Measurements from ENCODE around the gene FBN2.

Gene FBN2

DNA sequence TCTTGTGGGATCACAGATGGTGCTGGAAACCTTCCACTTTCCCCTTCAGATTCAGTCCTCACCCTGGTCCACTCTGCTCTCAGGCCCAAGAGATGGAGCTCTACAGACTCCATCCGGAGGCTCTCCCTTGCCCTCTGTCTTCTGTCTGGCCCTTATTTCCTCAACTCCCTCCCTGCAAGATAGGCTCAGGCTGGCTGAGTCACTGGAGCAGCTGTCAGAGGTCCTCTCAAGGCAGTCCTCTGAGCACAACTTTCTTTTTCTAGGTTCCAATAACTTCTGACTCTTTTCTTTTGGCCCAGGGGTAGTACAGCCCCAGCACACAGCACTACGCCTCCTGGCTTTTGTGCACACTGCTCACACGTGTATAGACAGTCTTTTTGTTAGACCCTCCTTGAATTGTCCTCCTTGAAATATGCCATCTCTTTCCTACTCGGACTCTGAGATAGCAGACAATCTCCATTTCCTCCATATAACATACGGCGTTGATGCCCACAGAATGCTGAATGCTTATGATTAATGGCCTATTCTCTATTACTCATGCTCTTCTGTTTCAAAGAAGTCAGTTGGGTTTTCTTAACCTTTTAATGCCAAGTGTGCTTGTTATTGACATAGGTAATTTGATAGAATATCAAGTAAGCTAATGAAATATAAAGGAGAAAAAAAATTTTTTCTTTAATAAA, 261.4 kb downstream of the FBN2 start:
- no peak overlapping the region for H3K27ac ChIP-seq (ENCODE audit: low read depth, low read length)
- no peaks in the 10 kb centered on the region for H3K9me3 ChIP-seq (ENCODE audit: control insufficient read depth, insufficient read depth, low read length)
- no peaks in the 10 kb centered on the region for H3K27me3 ChIP-seq (ENCODE audit: control insufficient read depth, insufficient read depth, low read length)
- no peak overlapping the region for H3K4me3 ChIP-seq (ENCODE audit: low read depth, low read length)
- H3K36me3 ChIP-seq (ENCODE audit: control insufficient read depth, insufficient read depth, low read length): 0 out of 2 replicates have a peak, but pooled peaks cover 6% of the 10 kb centered on the region
- H3K9ac ChIP-seq (ENCODE audit: low read depth, low read length): no peak overlapping the region
- no peaks in the 10 kb centered on the region for H3K4me1 ChIP-seq (ENCODE audit: control insufficient read depth, insufficient read depth, low read length)

DNA sequence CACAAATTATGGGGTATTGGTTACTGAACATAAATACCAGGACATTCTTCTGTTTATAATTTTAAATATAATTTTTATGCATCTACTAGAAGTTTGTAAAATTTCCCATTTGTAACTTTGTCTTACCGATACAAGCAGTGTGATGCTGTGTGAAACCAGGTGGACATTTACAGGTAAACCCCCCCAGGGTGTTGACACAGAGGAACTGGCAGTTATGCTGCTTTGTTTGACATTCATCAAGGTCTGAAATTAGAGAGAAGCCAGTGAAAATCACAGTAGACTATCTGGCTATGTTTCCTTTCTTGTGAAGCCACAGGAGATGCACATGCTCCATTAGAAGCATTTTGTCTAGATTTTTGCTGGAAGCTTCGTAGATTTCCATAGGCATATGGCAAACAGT, 263.6 kb downstream of the FBN2 start:
- Histone ChIP-seq H3K27me3 (ENCODE audit: control insufficient read depth, insufficient read depth, low read length) (no peaks in the 10 kb centered on the region), H3K4me1 (ENCODE audit: control insufficient read depth, insufficient read depth, low read length) (peaks cover 3% of the 10 kb centered on the region; the same call in 1 of the 2 replicates), H3K36me3 (ENCODE audit: control insufficient read depth, insufficient read depth, low read length) (0 out of 2 replicates have a peak, but pooled peaks cover 6% of the 10 kb centered on the region), H3K27ac (ENCODE audit: low read depth, low read length) (no peak overlapping the region), H3K9ac (ENCODE audit: low read depth, low read length) (no peak overlapping the region), H3K4me3 (ENCODE audit: low read depth, low read length) (no peak overlapping the region), H3K9me3 (ENCODE audit: control insufficient read depth, insufficient read depth, low read length) (no peaks in the 10 kb centered on the region)

DNA sequence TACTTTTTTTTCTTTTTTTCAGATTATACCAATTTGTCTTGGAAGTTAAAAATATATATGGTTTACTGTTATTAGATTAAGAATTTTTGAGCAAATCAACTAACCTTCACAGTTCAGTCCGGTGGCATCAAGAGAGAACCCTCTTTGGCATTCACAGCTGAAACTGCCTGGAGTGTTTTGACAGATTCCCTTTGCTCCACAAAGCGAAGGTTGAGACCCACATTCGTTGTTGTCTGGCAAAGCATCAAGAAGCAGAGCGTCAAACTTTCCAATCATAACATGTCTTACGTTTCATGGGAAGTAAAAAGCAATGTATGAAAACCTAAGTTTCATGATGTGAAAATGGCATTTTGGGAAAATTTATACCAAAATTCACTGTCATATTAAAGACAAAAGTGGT, 264.3 kb downstream of the FBN2 start:
- H3K27me3 ChIP-seq (ENCODE audit: control insufficient read depth, insufficient read depth, low read length): no peaks in the 10 kb centered on the region
- no peak overlapping the region for H3K4me3 ChIP-seq (ENCODE audit: low read depth, low read length)
- no peak overlapping the region for H3K9ac ChIP-seq (ENCODE audit: low read depth, low read length)
- H3K9me3 ChIP-seq (ENCODE audit: control insufficient read depth, insufficient read depth, low read length): no peaks in the 10 kb centered on the region
- no peak overlapping the region for H3K27ac ChIP-seq (ENCODE audit: low read depth, low read length)
- H3K4me1 ChIP-seq (ENCODE audit: control insufficient read depth, insufficient read depth, low read length): peaks cover 3% of the 10 kb centered on the region; the same call in 1 of the 2 replicates
- 0 out of 2 replicates have a peak, but pooled peaks cover 6% of the 10 kb centered on the region for H3K36me3 ChIP-seq (ENCODE audit: control insufficient read depth, insufficient read depth, low read length)

DNA sequence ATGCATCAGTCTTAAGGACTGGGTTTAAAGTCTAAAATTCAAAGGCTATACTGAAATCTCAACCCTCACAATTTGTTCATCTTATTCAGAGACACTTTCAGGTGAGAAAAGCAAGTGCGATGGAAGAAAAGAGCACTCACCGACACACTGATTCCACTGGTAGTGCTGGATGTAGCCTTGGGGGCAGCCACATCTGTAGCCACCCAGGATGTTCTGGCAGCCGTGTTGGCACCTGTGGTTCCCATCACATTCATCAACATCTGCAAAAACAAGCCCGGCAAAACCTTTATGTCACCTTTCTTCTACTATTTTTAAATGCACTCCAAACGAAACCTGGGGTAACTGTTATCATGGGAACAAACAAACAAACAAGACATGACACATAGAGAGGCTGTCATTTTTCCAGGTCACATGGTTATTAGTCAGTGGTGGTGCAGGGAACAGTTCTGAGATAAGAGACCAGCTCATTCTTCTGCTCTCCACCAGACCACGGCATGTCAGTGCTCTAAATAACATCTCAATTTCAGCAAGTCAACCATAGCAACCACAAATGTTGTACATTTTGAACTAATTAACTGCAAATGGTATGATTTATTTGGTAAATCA, 266.1 kb downstream of the FBN2 start:
- H3K36me3 ChIP-seq (ENCODE audit: control insufficient read depth, insufficient read depth, low read length): no peaks in the 10 kb centered on the region
- H3K27ac ChIP-seq (ENCODE audit: low read depth, low read length): no peak overlapping the region
- H3K9me3 ChIP-seq (ENCODE audit: control insufficient read depth, insufficient read depth, low read length): no peaks in the 10 kb centered on the region
- H3K9ac ChIP-seq (ENCODE audit: low read depth, low read length): no peak overlapping the region
- no peaks in the 10 kb centered on the region for H3K27me3 ChIP-seq (ENCODE audit: control insufficient read depth, insufficient read depth, low read length)
- H3K4me1 ChIP-seq (ENCODE audit: control insufficient read depth, insufficient read depth, low read length): peaks cover 3% of the 10 kb centered on the region; the same call in 1 of the 2 replicates
- H3K4me3 ChIP-seq (ENCODE audit: low read depth, low read length): no peak overlapping the region

DNA sequence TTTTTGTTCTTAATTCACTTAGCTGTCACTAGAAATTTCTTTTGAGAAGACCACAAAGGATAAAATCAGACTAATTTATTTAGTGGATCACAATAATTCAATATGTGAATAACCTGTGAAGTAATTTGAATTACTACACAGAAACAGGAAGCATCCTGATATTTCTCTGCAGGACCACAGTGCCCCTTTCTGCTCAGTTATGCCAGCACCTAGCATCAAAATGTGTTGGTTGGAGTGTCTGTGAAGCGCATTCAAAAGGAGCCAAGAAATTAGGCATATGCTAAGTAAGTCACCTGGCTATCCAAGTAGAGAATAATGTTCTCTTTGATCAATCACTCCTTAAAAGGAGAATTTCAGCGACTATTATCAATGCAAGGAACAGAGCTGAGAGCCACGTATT, 267.0 kb downstream of the FBN2 start:
- Histone ChIP-seq H3K9ac (ENCODE audit: low read depth, low read length) (no peak overlapping the region), H3K27ac (ENCODE audit: low read depth, low read length) (no peak overlapping the region), H3K4me1 (ENCODE audit: control insufficient read depth, insufficient read depth, low read length) (peaks cover 3% of the 10 kb centered on the region; the same call in 1 of the 2 replicates), H3K36me3 (ENCODE audit: control insufficient read depth, insufficient read depth, low read length) (no peaks in the 10 kb centered on the region), H3K27me3 (ENCODE audit: control insufficient read depth, insufficient read depth, low read length) (no peaks in the 10 kb centered on the region), H3K4me3 (ENCODE audit: low read depth, low read length) (no peak overlapping the region), H3K9me3 (ENCODE audit: control insufficient read depth, insufficient read depth, low read length) (no peaks in the 10 kb centered on the region)

DNA sequence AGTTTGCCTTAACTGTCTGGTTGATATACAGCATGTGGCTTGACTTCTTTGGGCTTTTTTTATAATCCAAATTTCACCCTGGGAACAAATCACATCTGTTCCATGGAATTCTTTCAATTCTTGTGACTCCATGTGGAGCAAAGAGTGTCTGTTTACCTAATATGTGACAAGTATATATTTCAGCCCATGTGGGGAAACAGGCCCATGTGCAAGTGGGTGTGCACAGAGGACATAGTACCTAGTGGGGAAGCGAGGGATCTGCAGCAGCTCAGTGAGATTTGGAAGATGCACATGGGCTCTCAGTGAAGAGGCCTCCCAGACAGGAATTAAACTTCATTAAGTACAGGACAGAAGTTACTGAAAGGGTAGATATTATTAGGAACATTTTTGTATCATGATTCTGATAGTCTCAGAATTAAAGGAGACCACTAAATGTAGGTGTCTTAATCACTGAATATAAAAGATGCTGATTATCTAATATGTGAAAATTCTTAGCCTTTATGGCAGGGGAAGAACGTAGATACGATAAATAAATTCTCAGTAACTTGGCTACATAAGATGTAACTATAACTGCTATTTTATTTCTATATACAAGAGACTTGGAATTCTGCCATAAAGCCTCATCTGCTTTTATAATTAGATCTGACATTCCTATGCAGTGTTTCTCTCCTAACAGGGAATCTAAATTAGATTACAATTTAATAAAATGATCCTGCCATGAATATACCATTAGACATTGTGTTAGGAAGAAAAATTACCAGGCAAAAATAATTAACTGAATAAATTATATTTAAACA, 273.3 kb downstream of the FBN2 start:
- Histone ChIP-seq H3K27me3 (ENCODE audit: control insufficient read depth, insufficient read depth, low read length) (no peaks in the 10 kb centered on the region), H3K4me1 (ENCODE audit: control insufficient read depth, insufficient read depth, low read length) (no peaks in the 10 kb centered on the region), H3K4me3 (ENCODE audit: low read depth, low read length) (no peak overlapping the region), H3K9me3 (ENCODE audit: control insufficient read depth, insufficient read depth, low read length) (no peaks in the 10 kb centered on the region), H3K27ac (ENCODE audit: low read depth, low read length) (no peak overlapping the region), H3K36me3 (ENCODE audit: control insufficient read depth, insufficient read depth, low read length) (no peaks in the 10 kb centered on the region), H3K9ac (ENCODE audit: low read depth, low read length) (no peak overlapping the region)

DNA sequence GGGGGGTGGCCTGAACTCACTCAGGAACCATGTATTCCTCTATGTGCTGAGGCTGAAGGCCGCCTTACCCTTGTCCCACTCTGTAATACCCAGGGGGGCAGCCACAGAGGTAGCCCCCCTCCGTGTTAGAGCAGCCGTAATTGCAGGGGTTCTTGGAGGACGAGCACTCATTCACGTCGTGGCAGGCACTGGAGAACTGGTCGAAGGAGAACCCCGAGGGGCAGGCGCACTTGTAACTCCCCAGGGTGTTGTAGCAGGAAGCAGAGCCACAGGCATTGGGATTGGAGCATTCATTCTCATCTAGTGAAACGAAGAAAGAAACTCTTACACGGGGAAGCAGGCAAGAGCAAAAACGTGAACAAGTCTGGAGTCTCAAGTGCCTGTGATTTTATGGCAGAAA, 274.7 kb downstream of the FBN2 start:
- H3K36me3 ChIP-seq (ENCODE audit: control insufficient read depth, insufficient read depth, low read length): no peaks in the 10 kb centered on the region
- H3K9ac ChIP-seq (ENCODE audit: low read depth, low read length): no peak overlapping the region
- no peaks in the 10 kb centered on the region for H3K9me3 ChIP-seq (ENCODE audit: control insufficient read depth, insufficient read depth, low read length)
- H3K27ac ChIP-seq (ENCODE audit: low read depth, low read length): no peak overlapping the region
- H3K4me1 ChIP-seq (ENCODE audit: control insufficient read depth, insufficient read depth, low read length): no peaks in the 10 kb centered on the region
- no peak overlapping the region for H3K4me3 ChIP-seq (ENCODE audit: low read depth, low read length)
- no peaks in the 10 kb centered on the region for H3K27me3 ChIP-seq (ENCODE audit: control insufficient read depth, insufficient read depth, low read length)

DNA sequence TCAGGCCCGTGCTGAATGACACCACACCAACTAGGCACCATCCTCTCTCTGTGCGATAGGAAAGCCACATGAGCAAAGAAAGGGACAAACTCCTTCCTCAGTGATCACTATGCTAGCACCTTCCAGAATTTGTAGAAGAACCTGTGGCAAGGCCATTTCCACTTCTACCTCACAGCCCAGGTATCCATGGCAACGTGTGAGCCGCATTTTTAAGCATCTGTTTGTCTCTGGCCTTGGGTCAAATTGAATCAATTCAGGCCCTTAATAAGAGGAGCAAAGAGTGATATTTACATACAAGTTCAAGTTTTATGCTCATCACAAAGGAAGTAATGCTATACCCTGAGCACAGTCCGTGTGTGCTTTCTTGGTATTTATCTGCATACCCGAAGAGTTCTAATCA, 275.1 kb downstream of the FBN2 start:
- Histone ChIP-seq H3K4me3 (ENCODE audit: low read depth, low read length) (no peak overlapping the region), H3K27ac (ENCODE audit: low read depth, low read length) (no peak overlapping the region)

DNA sequence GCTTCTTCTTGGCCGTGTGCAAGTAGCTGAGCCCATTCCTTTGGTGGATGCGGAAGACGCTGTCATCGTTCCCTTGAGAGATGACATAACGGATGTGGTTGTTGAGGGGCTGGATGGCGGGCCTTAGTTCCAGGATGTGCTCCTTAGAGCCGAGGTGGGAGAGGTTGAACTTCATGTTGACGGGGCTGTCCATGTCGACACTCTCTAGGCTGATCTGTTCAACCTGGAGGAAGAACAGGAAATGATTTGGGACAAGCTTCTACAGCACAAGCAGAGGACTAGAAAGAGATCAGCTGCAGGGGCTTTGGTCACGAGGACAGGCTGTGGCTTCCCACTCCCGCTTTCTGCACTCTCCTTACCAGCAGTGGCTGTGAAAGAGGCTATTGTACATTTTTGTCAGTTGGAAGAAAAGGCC, 278.4 kb downstream of the FBN2 start:
- no peaks in the 10 kb centered on the region for H3K36me3 ChIP-seq (ENCODE audit: control insufficient read depth, insufficient read depth, low read length)
- no peaks in the 10 kb centered on the region for H3K9me3 ChIP-seq (ENCODE audit: control insufficient read depth, insufficient read depth, low read length)
- no peak overlapping the region for H3K9ac ChIP-seq (ENCODE audit: low read depth, low read length)

More for the DNA sequence above, 275.1 kb downstream of the FBN2 start:
- H3K36me3 ChIP-seq (ENCODE audit: control insufficient read depth, insufficient read depth, low read length): no peaks in the 10 kb centered on the region
- no peak overlapping the region for H3K9ac ChIP-seq (ENCODE audit: low read depth, low read length)
- no peaks in the 10 kb centered on the region for H3K27me3 ChIP-seq (ENCODE audit: control insufficient read depth, insufficient read depth, low read length)
- H3K4me1 ChIP-seq (ENCODE audit: control insufficient read depth, insufficient read depth, low read length): no peaks in the 10 kb centered on the region
- no peaks in the 10 kb centered on the region for H3K9me3 ChIP-seq (ENCODE audit: control insufficient read depth, insufficient read depth, low read length)

DNA sequence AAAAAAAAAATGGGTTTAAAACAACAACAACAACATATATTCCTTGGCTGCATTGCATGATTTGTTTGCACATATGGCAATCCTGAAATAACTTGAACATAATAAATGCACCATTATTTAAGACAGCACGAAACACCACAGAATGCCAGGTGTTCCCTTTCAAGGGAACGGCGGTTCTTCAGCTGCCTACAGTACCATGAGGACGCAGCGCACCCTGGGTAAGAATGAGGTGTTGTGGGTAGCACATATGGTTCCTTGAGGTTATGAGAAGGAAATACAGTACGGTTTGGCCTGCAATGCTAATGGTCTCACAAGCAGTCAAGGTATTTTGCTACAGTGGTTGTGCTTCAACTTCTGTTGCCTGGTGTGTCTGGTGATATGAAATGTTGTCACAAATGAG, 279.7 kb downstream of the FBN2 start:
- Histone ChIP-seq H3K27ac (ENCODE audit: low read depth, low read length) (no peak overlapping the region), H3K4me1 (ENCODE audit: control insufficient read depth, insufficient read depth, low read length) (no peaks in the 10 kb centered on the region), H3K27me3 (ENCODE audit: control insufficient read depth, insufficient read depth, low read length) (no peaks in the 10 kb centered on the region), H3K9ac (ENCODE audit: low read depth, low read length) (no peak overlapping the region), H3K36me3 (ENCODE audit: control insufficient read depth, insufficient read depth, low read length) (no peaks in the 10 kb centered on the region), H3K9me3 (ENCODE audit: control insufficient read depth, insufficient read depth, low read length) (no peaks in the 10 kb centered on the region), H3K4me3 (ENCODE audit: low read depth, low read length) (no peak overlapping the region)

More for the DNA sequence above, 278.4 kb downstream of the FBN2 start:
- no peak overlapping the region for H3K27ac ChIP-seq (ENCODE audit: low read depth, low read length)
- H3K4me3 ChIP-seq (ENCODE audit: low read depth, low read length): no peak overlapping the region
- H3K4me1 ChIP-seq (ENCODE audit: control insufficient read depth, insufficient read depth, low read length): no peaks in the 10 kb centered on the region
- H3K27me3 ChIP-seq (ENCODE audit: control insufficient read depth, insufficient read depth, low read length): no peaks in the 10 kb centered on the region

DNA sequence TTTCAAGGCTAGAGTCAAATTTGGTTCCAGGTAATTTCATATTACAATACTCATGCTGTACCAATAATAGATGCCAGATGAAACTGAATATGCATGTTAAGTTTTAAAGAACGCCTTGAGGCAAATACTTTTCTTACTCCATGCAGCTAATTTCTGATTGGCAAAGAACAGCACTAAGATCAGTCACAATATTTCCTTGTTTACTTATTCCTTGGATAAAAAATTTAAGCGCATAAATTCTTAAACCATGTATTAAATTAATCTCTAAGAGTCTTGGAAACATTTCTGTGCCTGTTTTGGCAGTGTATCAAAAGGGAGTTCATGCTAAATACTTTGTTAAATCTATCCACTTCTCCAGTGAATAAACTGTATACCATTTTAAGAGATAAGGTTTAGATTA, 281.0 kb downstream of the FBN2 start:
- Histone ChIP-seq H3K27ac (ENCODE audit: low read depth, low read length) (no peak overlapping the region), H3K27me3 (ENCODE audit: control insufficient read depth, insufficient read depth, low read length) (no peaks in the 10 kb centered on the region), H3K36me3 (ENCODE audit: control insufficient read depth, insufficient read depth, low read length) (no peaks in the 10 kb centered on the region), H3K9me3 (ENCODE audit: control insufficient read depth, insufficient read depth, low read length) (no peaks in the 10 kb centered on the region), H3K4me3 (ENCODE audit: low read depth, low read length) (no peak overlapping the region), H3K4me1 (ENCODE audit: control insufficient read depth, insufficient read depth, low read length) (no peaks in the 10 kb centered on the region), H3K9ac (ENCODE audit: low read depth, low read length) (no peak overlapping the region)

Data from HUES48 (cell line).